Measurements from ENCODE around the gene CLEC18A. TPM values are rescaled to one million over a fixed set of nuclear protein-coding genes. Genes with fewer than 3 reads are reported as not detected.
A peak's percentile ranks its signal among the peaks of the same experiment; 100 is the strongest.
"Not testable (repeated sequence)": the region's sequence is repeated elsewhere in the genome, so short reads cannot be mapped to it uniquely, and the experiment has no call there.

CLEC18A gene
- total RNA-seq, 1 donor from 2014 or later = 0.26 TPM

GRCh38 chr16:69954241-69954640 lies 3.1 kb downstream of the CLEC18A start:
- not testable (repeated sequence) for H3K36me3 ChIP-seq (ENCODE audit: control insufficient read depth, insufficient read depth, low read length); DNase-seq (ENCODE audit: low read depth); H3K27me3 ChIP-seq (ENCODE audit: control insufficient read depth, insufficient read depth, low read length); H3K4me3 ChIP-seq (ENCODE audit: low read depth, low read length); FAIRE-seq

DNA sequence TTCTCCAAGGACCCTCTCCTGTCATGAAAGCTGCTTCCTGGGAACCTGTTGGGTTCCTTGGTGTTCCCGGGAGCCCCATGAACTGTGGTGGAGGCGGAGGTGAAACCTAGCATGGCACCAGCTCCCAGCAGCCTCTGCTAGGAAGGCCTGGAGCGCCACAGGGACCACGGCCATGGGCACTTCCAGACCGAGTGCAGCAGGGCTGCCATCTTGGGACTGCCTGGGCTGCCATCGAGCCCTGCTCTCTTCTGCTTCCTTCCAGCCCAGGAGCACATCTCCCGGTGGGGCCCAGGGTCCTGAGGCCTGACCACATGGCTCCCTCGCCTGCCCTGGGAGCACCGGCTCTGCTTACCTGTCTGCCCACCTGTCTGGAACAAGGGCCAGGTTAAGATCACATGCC lies 12.2 kb downstream of the CLEC18A start:
- FAIRE-seq; H3K36me3 ChIP-seq (ENCODE audit: control insufficient read depth, insufficient read depth, low read length); DNase-seq (ENCODE audit: low read depth); H3K4me3 ChIP-seq (ENCODE audit: low read depth, low read length); H3K27me3 ChIP-seq (ENCODE audit: control insufficient read depth, insufficient read depth, low read length): not testable (repeated sequence)

DNA sequence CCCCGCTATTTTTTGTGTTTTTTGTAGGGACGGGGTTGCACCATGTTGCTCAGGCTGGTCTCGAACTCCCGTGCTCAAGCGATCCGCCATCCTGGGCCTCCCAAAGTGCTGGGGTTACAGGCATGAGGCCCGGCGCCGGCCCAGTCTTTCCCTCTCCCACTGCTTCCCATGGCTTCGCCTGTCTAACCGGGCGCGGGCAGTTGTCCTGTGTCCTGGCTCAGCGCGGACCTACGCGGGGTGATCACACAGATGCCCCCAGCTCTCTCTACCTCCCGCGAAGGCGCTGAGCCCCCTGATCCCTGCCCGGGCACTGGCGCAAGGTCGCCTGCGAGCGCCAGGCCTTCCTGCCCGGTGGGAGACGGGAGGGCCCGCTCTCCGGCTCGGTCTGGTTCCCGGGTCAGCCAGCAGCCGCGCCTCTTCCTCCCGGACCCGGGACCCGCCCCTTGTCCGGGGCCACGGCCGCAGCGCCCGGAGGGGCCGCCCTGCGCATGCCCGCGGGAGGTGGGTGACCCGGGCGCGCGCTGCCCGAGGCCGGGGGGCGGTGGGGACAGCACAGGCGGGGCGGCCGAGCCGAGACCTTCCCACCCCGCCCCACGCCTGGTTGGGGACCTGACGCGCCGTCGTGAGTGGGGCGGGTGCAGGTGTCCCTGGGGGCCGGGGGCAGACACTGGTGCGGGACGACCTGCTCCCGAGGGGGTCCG lies 14.0 kb downstream of the CLEC18A start:
- not testable (repeated sequence) for DNase-seq (ENCODE audit: low read depth); FAIRE-seq; H3K36me3 ChIP-seq (ENCODE audit: control insufficient read depth, insufficient read depth, low read length); H3K27me3 ChIP-seq (ENCODE audit: control insufficient read depth, insufficient read depth, low read length)
- peak overlapping the region; percentile 34 for H3K4me3 ChIP-seq (ENCODE audit: low read depth, low read length)

GRCh38 chr16:69965661-69966054 lies 14.5 kb downstream of the CLEC18A start:
- not testable (repeated sequence) for FAIRE-seq; DNase-seq (ENCODE audit: low read depth); H3K27me3 ChIP-seq (ENCODE audit: control insufficient read depth, insufficient read depth, low read length); H3K36me3 ChIP-seq (ENCODE audit: control insufficient read depth, insufficient read depth, low read length)
- peak overlapping the region; percentile 34 for H3K4me3 ChIP-seq (ENCODE audit: low read depth, low read length)

DNA sequence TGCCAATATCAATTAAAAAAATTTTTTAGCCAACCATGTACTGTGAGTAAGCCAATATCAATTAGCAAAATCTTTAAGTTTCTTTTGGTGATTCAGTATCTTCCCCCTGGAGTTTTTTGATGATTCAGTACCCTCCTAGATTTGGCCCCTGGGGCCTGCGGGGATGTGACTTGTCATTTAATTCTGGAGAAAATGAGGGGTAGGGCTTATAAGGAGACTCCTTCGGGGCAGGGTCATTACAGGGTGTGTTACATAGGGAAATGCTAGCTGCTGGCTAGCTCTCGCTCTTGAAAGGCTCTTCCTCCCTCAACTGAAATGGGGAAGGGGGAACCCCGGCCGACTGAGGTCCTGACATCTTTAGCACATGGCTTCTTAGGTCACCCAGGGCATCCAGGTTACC lies 16.6 kb downstream of the CLEC18A start:
- not testable (repeated sequence) for DNase-seq (ENCODE audit: low read depth); FAIRE-seq

DNA sequence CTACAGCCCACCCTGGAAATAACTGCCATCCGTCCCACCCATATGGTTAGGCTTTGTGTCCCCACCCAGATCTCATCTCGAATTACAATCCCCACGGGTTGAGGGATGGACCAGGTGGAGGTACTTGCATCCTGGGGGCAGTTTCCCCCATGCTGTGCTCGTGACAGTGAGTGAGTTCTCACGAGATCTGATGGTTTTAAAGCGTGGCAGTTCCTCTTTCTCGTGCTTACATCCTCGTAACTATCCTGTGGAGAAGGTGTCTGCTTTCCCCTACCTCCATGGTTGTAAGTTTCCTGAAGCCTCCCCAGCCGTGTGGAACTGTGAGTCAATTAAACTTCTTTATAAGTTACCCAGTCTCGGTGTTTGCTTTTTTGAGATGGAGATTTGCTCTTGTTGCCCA lies 17.0 kb downstream of the CLEC18A start:
- FAIRE-seq; H3K4me3 ChIP-seq (ENCODE audit: low read depth, low read length); H3K36me3 ChIP-seq (ENCODE audit: control insufficient read depth, insufficient read depth, low read length); DNase-seq (ENCODE audit: low read depth); H3K27me3 ChIP-seq (ENCODE audit: control insufficient read depth, insufficient read depth, low read length): not testable (repeated sequence)

More for the DNA sequence above, 16.6 kb downstream of the CLEC18A start:
- not testable (repeated sequence) for H3K36me3 ChIP-seq (ENCODE audit: control insufficient read depth, insufficient read depth, low read length); H3K27me3 ChIP-seq (ENCODE audit: control insufficient read depth, insufficient read depth, low read length); H3K4me3 ChIP-seq (ENCODE audit: low read depth, low read length)

DNA sequence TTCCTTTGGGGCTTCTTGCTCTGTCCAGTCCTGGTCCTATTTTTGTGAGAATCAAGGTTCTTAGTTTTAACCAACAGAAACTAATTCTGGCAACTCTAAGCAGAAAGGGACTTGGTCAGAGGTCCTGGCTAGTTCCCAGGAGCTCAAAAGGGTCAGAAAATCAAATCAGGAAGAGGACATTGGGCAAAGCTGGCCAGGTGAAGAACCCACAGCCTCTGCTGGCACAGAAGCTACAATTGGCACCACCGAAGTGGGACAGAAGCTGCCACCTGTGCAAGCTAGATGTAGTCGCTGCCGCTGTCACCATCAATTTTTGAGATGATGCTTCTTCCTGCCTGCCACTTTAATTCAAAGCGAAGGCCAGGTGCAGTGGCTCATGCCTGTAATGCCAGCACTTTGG lies 18.5 kb downstream of the CLEC18A start:
- H3K27me3 ChIP-seq (ENCODE audit: control insufficient read depth, insufficient read depth, low read length); H3K36me3 ChIP-seq (ENCODE audit: control insufficient read depth, insufficient read depth, low read length); FAIRE-seq; DNase-seq (ENCODE audit: low read depth); H3K4me3 ChIP-seq (ENCODE audit: low read depth, low read length): not testable (repeated sequence)

DNA sequence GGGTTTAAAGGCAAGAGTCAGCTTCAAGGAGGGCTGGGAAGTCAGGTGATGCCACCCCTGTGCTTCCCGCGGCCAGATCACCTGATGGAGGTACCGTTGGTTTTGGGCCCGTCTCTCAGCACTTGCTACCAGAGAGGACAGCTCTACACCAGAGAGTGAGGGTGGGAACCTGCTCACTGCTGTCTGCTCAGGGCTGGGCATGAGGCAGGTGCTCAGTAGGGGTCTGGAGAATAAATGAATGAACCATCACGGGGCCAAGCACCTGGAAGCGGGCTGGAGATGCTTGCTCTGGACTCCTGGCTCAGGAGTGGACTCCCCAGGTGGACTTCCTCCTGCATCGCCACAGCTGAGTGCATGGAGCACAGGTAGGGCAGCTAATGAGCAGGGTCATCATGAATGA lies 21.0 kb downstream of the CLEC18A start:
- FAIRE-seq; H3K4me3 ChIP-seq (ENCODE audit: low read depth, low read length); DNase-seq (ENCODE audit: low read depth); H3K36me3 ChIP-seq (ENCODE audit: control insufficient read depth, insufficient read depth, low read length); H3K27me3 ChIP-seq (ENCODE audit: control insufficient read depth, insufficient read depth, low read length): not testable (repeated sequence)

- FAIRE-seq; DNase-seq (ENCODE audit: low read depth); H3K27me3 ChIP-seq (ENCODE audit: control insufficient read depth, insufficient read depth, low read length); H3K36me3 ChIP-seq (ENCODE audit: control insufficient read depth, insufficient read depth, low read length); H3K4me3 ChIP-seq (ENCODE audit: low read depth, low read length): not testable (repeated sequence)
These were observed 21.8 kb downstream of the CLEC18A start for GRCh38 chr16:69972935-69973334.

- not testable (repeated sequence) for FAIRE-seq; DNase-seq (ENCODE audit: low read depth); H3K27me3 ChIP-seq (ENCODE audit: control insufficient read depth, insufficient read depth, low read length); H3K4me3 ChIP-seq (ENCODE audit: low read depth, low read length); H3K36me3 ChIP-seq (ENCODE audit: control insufficient read depth, insufficient read depth, low read length)
These were observed 34.1 kb downstream of the CLEC18A start for GRCh38 chr16:69985196-69985595.

- H3K36me3 ChIP-seq (ENCODE audit: control insufficient read depth, insufficient read depth, low read length); H3K4me3 ChIP-seq (ENCODE audit: low read depth, low read length); H3K27me3 ChIP-seq (ENCODE audit: control insufficient read depth, insufficient read depth, low read length); FAIRE-seq: not testable (repeated sequence)
- DNase-seq (ENCODE audit: low read depth) = peak; percentile 79
These were observed 46.8 kb downstream of the CLEC18A start for GRCh38 chr16:69997956-69998355.

DNA sequence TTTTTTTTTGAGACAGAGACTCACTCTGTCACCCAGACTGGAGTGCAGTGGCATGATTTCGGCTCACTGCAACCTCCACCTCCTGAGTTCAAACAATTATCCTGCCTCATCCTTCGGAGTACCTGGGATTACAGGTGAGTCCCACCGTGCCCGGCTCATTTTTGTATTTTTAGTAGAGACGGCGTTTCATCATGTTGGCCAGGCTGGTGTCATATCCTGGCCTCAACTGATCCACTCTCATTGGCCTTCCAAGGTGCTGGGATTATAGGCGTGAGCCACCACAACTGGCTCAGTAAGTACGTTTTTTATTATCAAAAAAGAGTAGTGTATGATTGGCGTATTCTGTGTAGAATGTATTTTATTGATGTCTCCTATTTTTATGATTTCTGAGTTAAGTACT lies 48.7 kb downstream of the CLEC18A start:
- FAIRE-seq; DNase-seq (ENCODE audit: low read depth); H3K36me3 ChIP-seq (ENCODE audit: control insufficient read depth, insufficient read depth, low read length); H3K4me3 ChIP-seq (ENCODE audit: low read depth, low read length); H3K27me3 ChIP-seq (ENCODE audit: control insufficient read depth, insufficient read depth, low read length): not testable (repeated sequence)

DNA sequence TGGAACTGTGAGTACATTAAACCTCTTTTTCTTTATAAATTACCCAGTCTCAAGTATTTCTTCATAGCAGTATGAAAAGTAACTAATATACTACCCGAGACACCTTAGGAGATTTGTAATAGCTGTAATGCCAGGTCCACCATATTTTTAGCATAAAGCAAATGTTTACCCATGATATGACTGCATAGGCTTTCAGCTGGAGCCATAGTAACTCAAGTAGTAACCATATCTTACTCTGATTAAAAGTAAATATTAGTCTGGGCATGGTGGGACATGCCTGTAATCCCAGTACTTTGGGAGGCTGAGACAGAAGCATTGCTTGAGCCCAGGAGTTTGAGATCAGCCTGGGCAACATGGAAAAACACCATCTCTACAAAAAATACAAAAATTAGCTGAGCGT lies 52.4 kb downstream of the CLEC18A start:
- not testable (repeated sequence) for H3K27me3 ChIP-seq (ENCODE audit: control insufficient read depth, insufficient read depth, low read length); H3K4me3 ChIP-seq (ENCODE audit: low read depth, low read length); H3K36me3 ChIP-seq (ENCODE audit: control insufficient read depth, insufficient read depth, low read length); FAIRE-seq
- DNase-seq (ENCODE audit: low read depth) = peak; percentile 88

- H3K27me3 ChIP-seq (ENCODE audit: control insufficient read depth, insufficient read depth, low read length); FAIRE-seq; H3K4me3 ChIP-seq (ENCODE audit: low read depth, low read length); DNase-seq (ENCODE audit: low read depth); H3K36me3 ChIP-seq (ENCODE audit: control insufficient read depth, insufficient read depth, low read length): not testable (repeated sequence)
These were observed 57.5 kb downstream of the CLEC18A start for GRCh38 chr16:70008604-70009003.

- H3K4me3 ChIP-seq (ENCODE audit: low read depth, low read length); H3K36me3 ChIP-seq (ENCODE audit: control insufficient read depth, insufficient read depth, low read length); H3K27me3 ChIP-seq (ENCODE audit: control insufficient read depth, insufficient read depth, low read length); DNase-seq (ENCODE audit: low read depth); FAIRE-seq: not testable (repeated sequence)
These were observed 59.5 kb downstream of the CLEC18A start for GRCh38 chr16:70010615-70011014.
